ENCODE measurements around the gene LRRC31.

LRRC31 gene

DNA sequence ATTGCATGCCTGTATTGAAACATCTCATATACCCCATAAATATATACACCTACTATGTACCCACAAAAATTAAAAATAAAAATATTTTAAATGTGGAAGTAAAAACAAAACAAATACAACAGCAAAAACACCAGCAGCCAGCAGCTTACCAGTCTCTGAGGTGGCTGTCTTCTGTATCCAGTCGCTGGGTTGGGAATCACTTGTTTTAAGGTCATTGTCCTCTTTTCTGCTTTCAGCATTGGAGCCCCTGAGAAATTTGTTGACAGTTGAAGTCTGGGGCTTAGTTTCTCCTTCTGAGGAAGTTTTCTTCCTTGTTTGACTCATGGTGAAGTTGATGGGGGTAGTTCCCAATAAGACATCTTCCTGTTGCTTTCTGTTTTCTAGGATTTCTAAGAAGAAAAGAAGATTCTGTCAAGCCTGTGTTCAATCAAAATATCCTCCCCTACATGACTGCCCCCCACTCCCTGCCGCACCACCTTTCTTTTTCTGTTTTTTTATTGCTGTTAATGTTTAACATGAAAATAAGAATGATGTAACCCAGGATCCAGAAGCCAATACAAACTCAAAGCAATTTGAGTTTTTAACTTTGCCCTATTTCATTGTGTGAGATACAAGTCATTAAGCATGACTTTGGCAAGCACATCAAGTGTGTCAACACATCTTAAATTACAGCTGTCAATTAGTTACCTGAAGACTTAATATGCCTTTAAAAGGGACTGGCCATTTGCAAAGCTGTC lies at the start of gene LRRC31:
Gene LRRC31 (minus strand): TSS at position 452 of the 737 bp plus-strand sequence. CDS start 128 bp downstream, at position 324.
- DNase-seq (ENCODE audit: low read depth): no peak

GRCh38 chr3:169914321-169914720 lies 44.6 kb upstream of the LRRC31 start:
- peak; percentile 41 for DNase-seq (ENCODE audit: low read depth)

- DNase-seq (ENCODE audit: low read depth): no peak
These were observed 43.6 kb upstream of the LRRC31 start for GRCh38 chr3:169913323-169913722.

GRCh38 chr3:169911272-169911671 lies 41.5 kb upstream of the LRRC31 start, which contains the start of gene SAMD7:
TSS of gene SAMD7 (plus strand) at chr3:169911572. CDS start at chr3:169919499, 7,927 bp downstream.
- DNase-seq (ENCODE audit: low read depth): no peak

DNA sequence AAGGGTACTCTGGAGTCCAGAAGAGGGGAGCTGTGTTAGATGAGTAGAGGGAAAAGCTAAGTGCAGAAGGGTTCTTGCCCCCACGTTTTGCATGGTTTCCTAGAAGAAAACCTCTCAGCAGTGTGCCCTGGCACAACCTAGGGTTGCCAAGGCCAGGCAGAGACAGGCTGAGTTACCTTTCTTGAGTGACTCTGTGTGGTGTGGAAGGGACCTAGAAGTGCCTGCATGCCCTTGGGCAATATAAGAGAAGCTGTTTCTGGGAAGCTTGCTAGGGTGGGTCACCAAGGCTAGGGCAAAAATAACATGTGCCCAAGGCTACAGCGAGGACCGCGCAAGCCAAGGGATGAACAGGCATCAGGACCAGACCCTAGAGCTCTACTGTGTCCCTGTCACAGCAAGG lies 38.2 kb upstream of the LRRC31 start:
- DNase-seq (ENCODE audit: low read depth): no peak

GRCh38 chr3:169907476-169907875 lies 37.7 kb upstream of the LRRC31 start:
- DNase-seq (ENCODE audit: low read depth): no peak

DNA sequence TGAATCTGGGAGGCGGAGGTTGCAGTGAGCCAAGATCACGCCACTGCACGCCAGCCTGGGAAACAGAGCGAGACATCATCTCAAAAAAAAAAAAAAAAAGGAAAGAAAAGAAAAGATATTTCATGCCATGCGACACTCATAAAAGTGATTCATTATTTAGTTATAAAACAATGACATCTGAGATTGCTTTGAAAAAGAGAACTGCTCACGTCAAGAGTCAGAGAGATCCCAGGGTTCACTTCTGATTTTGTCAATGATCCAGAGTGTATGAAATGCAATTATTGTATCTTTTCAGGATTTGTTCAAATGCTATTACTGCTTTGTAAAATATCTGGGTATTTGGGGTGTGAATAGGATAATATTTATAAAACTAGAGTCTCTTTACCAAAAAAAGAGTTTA lies 35.7 kb upstream of the LRRC31 start:
- no peak for DNase-seq (ENCODE audit: low read depth)

DNA sequence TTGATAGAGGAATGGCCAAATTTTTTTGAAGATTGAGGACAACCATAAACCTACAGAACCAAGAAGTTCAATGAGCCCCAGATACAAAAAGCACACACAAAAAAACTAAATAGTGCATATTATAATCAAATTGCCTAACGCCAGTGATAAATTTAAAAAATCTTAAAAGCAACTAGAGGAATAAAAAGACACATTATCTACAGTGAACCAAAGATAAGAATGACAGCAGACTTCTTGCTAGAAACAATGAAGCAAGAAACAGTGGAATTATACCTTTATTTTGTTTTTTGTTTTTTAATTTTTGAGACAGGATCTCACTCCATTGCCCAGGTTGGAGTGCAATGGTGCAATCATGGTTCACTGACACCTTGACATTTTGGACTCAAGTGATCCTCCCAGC lies 31.7 kb upstream of the LRRC31 start:
- no peak for DNase-seq (ENCODE audit: low read depth)

DNA sequence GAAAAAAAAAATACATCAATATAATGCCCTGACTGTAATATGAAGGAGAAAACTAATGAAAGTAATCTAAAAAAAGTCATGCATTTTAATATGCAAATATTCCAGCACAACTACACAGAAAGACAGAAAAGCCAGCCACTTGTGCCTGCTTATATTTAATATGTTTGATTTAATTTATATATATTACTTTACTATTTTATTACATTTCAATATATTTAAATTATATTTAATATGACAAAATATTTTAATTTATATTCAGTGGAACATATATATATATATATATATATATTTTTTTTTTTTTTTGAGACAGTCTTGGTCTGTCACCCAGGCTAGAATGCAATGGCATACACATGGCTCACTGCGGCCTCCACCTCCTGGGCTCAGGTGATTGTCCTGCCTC lies 27.5 kb upstream of the LRRC31 start:
- DNase-seq (ENCODE audit: low read depth): no peak

DNA sequence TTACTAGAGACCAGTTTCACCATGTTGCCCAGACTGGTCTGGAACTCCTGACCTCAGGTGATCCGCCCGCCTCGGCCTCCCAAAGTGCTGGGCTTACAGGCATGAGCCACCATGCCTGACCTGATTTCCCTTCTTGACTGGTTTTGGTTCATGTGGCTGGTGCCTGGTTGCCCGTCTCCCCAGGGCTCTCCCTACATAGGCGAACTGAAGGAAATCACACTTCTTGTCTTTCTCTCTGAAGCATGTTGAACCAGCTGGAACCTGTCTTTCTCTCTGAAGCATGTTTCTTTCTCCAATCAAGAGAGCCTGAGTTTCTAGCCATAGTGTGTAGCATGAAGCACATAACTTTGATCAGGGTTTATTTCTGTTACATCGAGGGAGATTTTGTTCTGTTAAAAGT lies 25.3 kb upstream of the LRRC31 start:
- DNase-seq (ENCODE audit: low read depth): no peak

DNA sequence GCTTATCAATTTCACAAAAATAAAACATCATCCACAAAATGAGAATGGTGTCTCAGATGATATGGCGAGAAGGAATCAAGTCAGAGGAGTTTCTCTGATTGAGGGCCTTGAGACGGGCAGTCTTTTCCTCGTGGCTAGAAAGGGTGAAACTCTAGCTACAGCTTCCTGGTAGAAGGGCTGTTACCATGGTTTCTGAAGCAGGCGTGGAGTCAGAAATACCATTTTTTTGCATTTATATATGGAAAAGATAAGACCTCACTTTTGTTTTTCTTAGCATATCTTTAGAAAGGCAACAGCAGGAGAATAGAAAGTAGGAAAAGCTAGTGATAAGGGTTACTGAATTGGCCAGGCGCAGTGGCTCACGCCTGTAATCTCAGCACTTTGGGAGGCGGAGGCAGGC lies 24.4 kb upstream of the LRRC31 start:
- DNase-seq (ENCODE audit: low read depth): no peak

DNA sequence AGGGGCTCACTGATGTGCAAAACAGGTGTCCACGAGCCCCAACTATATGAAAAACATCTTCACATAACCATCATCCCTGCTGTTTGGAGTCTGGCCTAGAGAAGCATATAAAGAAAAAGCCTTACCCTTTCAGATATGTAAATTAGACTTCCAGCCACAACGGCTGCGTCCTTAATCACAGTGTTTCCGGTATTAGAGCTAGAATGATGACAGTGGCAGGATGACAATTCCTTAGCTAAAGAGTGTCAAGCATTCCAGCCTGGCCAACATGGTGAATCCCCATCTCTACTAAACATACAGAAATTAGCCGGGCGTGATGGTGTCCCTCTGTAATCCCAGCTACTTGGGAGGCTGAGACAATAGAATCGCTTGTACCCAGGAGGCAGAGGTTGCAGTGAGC lies 22.2 kb upstream of the LRRC31 start:
- DNase-seq (ENCODE audit: low read depth): no peak

- peak; percentile 47 for DNase-seq (ENCODE audit: low read depth)
These were observed 16.9 kb upstream of the LRRC31 start for GRCh38 chr3:169886671-169887070.

GRCh38 chr3:169880576-169881250 lies 11.0 kb upstream of the LRRC31 start:
- no peak for DNase-seq (ENCODE audit: low read depth)

DNA sequence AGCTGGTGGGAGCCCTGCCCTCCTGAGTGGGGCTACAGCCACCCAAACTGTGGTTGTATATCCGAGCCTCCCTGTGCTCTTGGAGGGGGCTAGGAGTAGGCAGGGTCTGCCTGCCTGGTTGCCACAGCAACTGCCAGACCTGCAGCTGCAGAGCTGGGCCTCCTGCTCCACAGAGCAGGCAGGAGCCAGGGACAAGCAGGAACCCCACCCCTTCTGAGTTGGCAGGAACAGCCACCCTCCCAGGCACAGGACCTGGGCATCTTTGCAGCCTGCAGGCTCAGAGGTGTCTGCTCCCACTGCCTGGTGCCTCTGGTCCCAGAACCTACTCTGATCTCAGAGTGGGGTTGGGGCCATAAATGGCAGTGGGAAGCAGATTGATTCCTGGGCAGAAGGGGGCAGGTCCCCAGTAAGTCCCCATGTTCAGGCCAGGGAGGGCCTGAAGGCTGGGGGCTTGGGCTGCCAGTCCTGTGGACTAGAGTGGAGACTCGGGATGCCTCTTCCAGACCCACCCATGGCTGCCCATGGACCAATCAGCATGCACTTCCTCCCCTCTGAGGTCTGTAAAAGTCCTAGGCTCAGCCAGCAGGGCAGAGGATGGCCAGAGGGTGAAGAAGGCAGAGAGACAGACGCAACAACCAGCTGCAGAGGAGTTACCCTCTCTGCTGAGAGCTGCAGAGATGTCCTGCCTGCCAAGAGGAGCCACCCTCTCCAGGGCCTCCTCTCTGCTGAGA lies 10.3 kb upstream of the LRRC31 start:
- no peak for DNase-seq (ENCODE audit: low read depth)

GRCh38 chr3:169879013-169879557 lies 9.3 kb upstream of the LRRC31 start:
- DNase-seq (ENCODE audit: low read depth): no peak

- no peak for DNase-seq (ENCODE audit: low read depth)
These were observed 1.6 kb upstream of the LRRC31 start for GRCh38 chr3:169871129-169871886.

DNA sequence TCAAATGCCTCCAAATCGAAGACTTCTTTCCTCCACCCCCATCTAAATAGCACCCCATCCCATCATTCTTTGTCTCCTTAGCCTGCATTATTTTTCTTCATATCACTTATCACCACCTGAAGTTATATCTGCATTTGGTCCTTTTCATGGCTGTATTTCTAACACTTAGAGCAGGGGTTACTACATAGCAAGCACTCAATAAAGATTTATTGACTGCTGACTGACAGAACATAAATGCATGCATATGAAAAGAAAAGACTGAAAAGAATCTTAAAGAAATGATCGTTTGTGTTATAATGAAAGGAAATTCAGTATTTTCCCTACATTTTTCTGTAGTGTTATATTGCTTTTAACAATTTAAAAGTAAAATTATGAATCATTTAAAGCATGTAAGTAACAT lies 1.4 kb downstream of the LRRC31 start:
- DNase-seq (ENCODE audit: low read depth): no peak

GRCh38 chr3:169867584-169868210 lies 2.0 kb downstream of the LRRC31 start:
- no peak for DNase-seq (ENCODE audit: low read depth)

- DNase-seq (ENCODE audit: low read depth): no peak
These were observed 4.5 kb downstream of the LRRC31 start for GRCh38 chr3:169865176-169865767.

DNA sequence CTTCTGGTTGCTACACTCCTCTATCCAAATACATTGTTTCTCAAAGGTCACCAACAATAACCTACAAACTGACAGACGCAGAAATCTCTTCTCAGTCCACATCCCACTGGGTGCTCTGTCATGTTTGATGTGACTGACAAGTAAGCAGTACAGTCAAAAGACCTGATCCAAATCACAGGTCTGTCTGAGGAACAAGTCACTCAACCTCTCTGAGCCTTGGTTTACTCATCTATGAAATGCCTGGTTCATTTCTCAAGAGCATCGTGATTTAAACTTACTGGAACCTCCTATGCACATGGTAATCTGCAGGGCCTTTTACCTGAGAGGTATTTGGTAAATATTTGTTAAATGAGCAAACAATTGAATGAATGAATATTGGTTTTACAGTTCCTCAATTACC lies 5.5 kb downstream of the LRRC31 start:
- no peak for DNase-seq (ENCODE audit: low read depth)

Data from EH (cell line).